Right renal cortex interstitium (tissue), 3 donors: ENCODE results near the gene ATG4B. TPM values are rescaled to one million over a fixed set of nuclear protein-coding genes. Genes with fewer than 3 reads are reported as not detected.

Experiments used
- DNase-seq, 3 donors: peaks; one replicate each; pipeline ENCODE4 v3.0.0-alpha.2; 2013; ENCODE audit warnings: low read depth in 3 of 3, low spot score in 2 of 3
- polyA plus RNA-seq, 3 donors: library from polyadenylated mRNA; unstranded; fragments of 120-200 nt; gene quantifications; one replicate each; pipeline ENCODE4 v1.2.1, GENCODE V29; 2013; ENCODE audit not compliant: insufficient read length in 3 of 3

The ATG4B gene
- polyA plus RNA-seq, 3 donors: 60.7 to 65.5 (median 61.1) TPM

GRCh38 chr2:241637795-241638660 lies 535 bp downstream of the ATG4B start:
- DNase-seq: no peak

DNA sequence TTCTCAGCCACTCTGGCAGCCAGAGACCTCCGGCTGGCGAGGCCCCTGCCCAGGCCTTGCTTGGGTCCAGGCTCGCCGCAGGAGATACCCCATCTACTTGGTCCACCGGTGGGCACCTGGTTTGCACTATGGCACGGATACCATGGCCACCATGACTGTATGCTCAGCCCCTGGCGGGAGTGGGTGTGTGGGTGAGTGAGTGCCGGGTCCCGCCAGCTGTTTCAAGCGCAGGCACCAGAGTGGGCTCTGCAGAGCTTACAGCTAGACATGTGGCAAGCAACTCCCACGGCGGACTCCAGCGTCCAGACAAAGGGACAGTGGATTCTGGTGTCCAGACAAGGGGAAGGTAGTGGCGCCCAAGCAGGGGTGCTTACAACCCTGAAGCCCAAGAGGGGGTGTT lies 1.4 kb downstream of the ATG4B start:
- no peak for DNase-seq

- no peak for DNase-seq
Measured at GRCh38 chr2:241639385-241639784, 1.9 kb downstream of the ATG4B start.

GRCh38 chr2:241640165-241640795 lies 2.8 kb downstream of the ATG4B start:
- no peak for DNase-seq

- DNase-seq: no peak
Measured at GRCh38 chr2:241641631-241642030, 4.1 kb downstream of the ATG4B start.

DNA sequence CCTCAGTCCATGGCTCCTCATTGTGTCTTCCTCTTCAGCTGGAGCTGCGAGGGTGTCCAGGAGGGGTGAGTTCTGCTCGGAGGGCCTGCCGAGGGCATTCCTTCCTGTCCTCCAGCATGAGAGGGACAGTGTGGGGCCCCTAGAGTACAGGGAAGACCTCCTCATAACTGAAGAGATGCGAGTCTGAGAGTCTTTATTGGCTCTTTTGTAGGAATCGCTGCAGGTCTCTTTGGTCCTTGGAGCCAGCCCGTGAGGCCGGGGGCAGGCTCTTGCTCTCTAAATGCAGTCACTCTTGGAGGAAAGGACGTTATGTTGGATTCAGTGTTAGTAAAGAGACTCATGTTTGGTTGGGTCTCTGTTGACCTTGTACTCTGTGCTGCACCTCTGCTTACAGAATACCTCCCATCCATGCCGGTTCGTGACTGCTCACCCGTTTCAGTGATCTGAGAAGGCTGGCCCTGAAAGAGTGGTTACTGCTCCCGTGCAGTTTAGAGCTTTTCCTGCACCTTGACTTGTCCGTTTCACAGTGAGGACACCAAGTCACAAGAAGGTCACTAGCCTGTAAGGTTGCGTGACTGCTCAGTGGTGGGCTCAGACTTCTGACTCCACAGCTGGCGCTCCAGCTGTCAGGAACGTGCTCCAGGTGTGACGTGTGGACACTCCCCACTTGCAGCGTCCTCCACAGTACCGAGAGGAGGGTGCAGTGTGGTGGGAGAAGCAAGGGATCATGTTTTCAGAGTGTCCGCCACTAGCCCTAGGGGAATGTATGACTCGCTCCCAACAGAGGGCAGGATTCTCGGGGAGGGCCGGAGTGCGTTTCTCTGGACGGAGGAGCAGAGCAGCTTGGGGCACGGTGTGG lies 7.8 kb downstream of the ATG4B start:
- no peak for DNase-seq

GRCh38 chr2:241645915-241646645 lies 8.6 kb downstream of the ATG4B start:
- no peak for DNase-seq

GRCh38 chr2:241648453-241648852 lies 11.0 kb downstream of the ATG4B start:
- DNase-seq: no peak

DNA sequence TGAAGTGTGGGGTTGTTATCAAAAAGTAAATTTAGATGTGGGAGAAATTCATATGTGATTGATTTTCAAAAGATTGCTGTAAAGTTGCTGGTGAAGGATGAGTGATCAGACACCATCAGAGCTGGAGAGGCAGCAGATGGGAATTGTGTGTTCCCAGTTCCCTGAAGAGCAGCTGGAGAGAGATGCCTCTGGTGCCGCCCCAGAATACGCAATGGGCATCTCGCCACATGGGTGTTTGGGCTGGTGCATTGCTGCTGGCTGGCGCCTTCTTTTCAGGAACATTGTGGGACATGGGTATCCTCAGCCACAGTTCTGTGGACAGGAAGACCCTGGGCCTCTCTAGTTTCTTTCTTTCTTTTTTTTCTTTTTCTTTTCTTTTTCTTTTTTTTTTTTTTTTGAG lies 11.9 kb downstream of the ATG4B start:
- no peak for DNase-seq

- no peak for DNase-seq
Measured at GRCh38 chr2:241649927-241650326, 12.4 kb downstream of the ATG4B start.

DNA sequence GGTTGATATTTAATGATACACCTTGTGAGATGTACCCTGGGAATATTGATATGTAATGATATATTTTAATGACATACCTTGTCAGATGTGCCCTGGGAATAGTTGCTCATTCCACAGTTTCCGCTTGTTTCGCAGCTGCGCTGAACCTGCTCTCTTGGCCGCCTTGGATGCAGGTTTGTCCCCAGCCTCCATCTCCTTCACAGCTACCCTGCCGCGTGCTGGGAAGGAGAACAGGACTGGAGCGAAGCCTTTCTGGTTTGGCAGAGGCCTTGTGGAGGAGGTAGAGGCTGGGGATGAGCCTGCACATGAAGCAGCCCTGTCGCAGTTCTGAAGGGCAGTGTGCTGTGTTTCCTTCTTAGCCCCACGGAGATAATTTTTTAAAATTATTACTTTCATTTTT lies 14.6 kb downstream of the ATG4B start:
- DNase-seq: no peak

DNA sequence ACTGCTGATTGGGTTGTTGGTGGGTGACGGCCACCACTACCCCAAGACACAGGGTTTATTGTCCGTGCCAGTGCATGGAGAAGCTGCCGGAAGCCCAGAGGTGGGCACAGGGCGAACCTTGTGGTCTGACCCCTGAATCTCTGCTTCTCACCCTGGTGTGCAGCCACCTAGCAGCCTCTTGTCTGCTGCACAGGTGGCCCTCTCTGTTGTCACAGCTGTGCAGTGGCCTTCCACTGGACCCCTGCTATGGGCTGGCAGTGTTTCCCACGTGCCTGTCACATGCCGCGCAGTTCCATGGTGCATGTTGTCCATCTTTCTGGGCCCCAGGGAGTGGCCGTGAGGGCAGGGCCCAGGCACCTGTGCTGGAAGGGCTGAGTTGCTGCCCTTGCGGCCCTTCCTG lies 15.2 kb downstream of the ATG4B start:
- no peak for DNase-seq

GRCh38 chr2:241653210-241653750 lies 15.8 kb downstream of the ATG4B start:
- no peak for DNase-seq

DNA sequence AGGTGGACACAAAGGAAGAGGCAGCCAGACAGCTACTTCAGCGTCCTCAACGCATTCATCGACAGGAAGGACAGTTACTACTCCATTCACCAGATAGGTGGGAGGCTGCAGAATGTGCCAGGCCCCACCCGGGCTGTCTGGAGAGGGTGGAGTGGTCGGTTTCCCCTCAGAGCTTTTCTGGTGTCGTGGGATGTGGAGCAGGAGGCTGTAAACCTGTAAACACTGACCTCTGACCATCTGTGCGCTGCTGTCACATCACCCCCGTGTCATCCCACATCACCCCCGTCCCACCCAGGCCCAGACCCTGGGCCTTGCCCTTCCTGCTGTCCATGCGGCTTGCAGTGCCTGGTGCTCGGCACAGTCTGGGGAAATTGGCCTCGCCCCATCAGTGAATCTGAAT lies 17.1 kb downstream of the ATG4B start:
- no peak for DNase-seq

DNA sequence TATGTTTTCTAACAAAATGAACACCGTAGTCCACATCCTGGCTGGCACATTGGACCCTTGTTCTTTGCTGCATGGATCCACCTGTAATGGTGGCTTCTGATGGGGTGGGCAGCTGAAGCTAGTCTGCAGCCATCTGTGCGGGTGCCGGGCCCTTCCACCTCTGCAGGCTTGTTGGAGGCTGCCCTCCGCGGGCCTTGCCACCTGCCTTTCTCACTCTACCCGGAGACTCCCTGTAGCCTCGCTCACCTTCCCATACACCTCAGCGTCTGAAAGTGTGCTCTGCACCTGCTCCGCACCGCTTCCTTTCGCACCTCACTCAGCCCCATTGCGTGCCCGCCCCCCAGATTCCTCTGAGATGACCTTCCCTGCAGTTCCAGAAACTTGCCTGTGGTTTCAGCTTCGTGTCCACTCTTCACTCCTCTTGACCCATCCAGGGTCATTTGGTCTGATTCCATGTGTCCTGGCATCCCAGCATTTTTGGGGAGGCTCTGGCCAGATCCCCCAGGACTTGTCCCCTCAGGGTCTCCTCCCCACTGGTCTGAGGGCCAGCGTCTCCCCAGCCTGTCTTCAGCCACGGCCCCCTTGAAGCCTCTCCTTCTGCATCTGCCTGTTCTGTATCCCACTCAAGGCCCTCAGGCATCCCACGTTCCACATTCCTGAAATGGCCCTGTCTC lies 18.2 kb downstream of the ATG4B start:
- DNase-seq: no peak

DNA sequence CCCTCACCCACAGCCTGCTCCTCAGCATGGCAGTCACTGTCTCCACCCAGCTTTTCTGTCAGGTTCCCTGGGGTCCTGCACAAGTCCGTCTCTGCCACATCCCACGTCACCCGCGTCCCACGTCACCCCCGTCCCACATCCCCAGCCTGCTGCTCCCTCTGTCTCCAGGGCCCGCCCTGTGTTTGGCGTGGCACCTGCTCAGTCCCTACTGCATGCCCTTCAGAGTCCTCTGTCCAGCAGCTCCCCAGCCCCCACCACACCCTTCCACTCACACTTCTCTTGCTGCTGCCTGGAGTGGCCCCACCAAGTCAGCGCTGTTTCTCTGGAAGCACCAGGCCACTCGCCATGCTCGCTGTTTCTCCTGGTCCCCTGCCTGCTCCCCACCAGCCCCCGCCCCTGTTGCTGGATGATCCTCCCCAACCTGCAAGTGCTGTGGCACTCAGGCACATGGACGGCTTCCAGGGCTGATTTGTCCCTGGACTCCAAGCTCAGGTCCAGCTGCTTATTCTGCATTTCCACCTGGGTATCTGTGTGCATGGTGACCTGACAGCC lies 18.8 kb downstream of the ATG4B start:
- no peak for DNase-seq

GRCh38 chr2:241657786-241658254 lies 20.3 kb downstream of the ATG4B start:
- no peak for DNase-seq

- DNase-seq: no peak
Measured at GRCh38 chr2:241658296-241658695, 20.8 kb downstream of the ATG4B start.

DNA sequence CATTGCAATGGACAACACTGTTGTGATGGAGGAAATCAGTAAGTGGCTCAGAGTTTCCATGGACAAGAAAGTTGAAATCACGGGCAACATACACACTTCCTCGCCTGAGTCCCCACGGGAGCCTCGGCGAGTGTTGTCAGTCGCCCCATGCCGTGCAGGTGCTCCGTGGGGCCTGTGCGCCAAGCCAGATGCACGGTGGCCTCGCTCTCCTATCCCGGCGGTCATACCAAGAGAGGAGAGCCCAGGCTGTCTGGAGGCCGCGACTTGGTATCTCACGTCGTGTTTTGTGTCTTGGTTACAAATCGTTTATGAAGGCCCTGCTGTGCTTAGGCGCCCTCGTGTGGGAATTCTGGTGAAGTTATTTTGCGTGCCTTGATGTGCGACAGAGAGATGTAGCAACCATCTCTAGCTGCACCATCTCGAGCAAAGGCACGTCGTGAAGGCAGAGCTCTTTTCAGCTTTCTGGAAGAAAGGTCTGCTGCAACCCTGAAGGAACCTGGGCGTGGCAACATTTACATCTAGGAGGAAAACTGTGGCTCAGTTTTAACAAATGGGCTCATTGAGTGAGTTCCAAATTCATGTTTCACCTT lies 21.8 kb downstream of the ATG4B start:
- DNase-seq: no peak
